Measurements from ENCODE around the gene HIRA. TPM values are rescaled to one million over a fixed set of nuclear protein-coding genes. Genes with fewer than 3 reads are reported as not detected.
"Not testable (repeated sequence)": the region's sequence is repeated elsewhere in the genome, so short reads cannot be mapped to it uniquely, and the experiment has no call there.

Gene HIRA
- total and polyA plus RNA-seq, 9 of the 15 experiments (the other 6 are each of a cell fraction or from before 2014, with no cell fraction given), result 0.96 to 132 (median 58.4) TPM

- TF ChIP-seq PBX2 (CRISPR knock-in tag; IDR thresholded peaks at IDR 0.05; ENCODE audit: low read depth) (0 out of 2 replicates have a peak, but pooled peaks have one; percentile 16), MLLT1 (IDR thresholded peaks at IDR 0.05) (peak in 1 of 2 experiments; percentile 61; a peak in 1 of 4 replicates), FOXA1 (IDR thresholded peaks at IDR 0.05; ENCODE audit: borderline replicate concordance) (0 out of 2 replicates have a peak, but pooled peaks have one; percentile 3), ARHGAP35 (IDR thresholded peaks at IDR 0.05; ENCODE audit: partially characterized antibody) (peak; percentile 61), BCLAF1 (IDR thresholded peaks at IDR 0.05; ENCODE audit: borderline replicate concordance in 1 of 2, control insufficient read depth in 1 of 2, low read depth in 2 of 2, low read length in 1 of 2) (peak in 1 of 2 experiments; percentile 67; a peak in 1 of 4 replicates), ZNF639 (CRISPR knock-in tag; conservative IDR thresholded peaks at IDR 0.05 in 1 of 2, IDR thresholded peaks at IDR 0.05 in 1 of 2) (0 out of 4 replicates have a peak, but pooled peaks of 1 of the 2 experiments have one; percentile 38), ZNF699 (CRISPR knock-in tag; IDR thresholded peaks at IDR 0.05; ENCODE audit: insufficient replicate concordance) (peak; percentile 5), ZNF280B (CRISPR knock-in tag; IDR thresholded peaks at IDR 0.05) (peak; percentile 75; the same call in 1 of the 2 replicates)
- not testable (repeated sequence) for TF ChIP-seq PBX2 (tag; conservative IDR thresholded peaks at IDR 0.05; ENCODE audit: low read depth)
Measured at GRCh38 chr22:19445279-19445982, 13.9 kb upstream of the HIRA start (continued).
